NCI-H748 (cell line): ENCODE results near the gene SSX4B.
"Not testable (repeated sequence)": the region's sequence is repeated elsewhere in the genome, so short reads cannot be mapped to it uniquely, and the experiment has no call there.

ENCODE experiments used
- DNase-seq: peaks from one replicate; lab custom pipeline; 2025; ENCODE audit not compliant: unreplicated experiment; lab: John Stamatoyannopoulos, UW

SSX4B gene

DNA sequence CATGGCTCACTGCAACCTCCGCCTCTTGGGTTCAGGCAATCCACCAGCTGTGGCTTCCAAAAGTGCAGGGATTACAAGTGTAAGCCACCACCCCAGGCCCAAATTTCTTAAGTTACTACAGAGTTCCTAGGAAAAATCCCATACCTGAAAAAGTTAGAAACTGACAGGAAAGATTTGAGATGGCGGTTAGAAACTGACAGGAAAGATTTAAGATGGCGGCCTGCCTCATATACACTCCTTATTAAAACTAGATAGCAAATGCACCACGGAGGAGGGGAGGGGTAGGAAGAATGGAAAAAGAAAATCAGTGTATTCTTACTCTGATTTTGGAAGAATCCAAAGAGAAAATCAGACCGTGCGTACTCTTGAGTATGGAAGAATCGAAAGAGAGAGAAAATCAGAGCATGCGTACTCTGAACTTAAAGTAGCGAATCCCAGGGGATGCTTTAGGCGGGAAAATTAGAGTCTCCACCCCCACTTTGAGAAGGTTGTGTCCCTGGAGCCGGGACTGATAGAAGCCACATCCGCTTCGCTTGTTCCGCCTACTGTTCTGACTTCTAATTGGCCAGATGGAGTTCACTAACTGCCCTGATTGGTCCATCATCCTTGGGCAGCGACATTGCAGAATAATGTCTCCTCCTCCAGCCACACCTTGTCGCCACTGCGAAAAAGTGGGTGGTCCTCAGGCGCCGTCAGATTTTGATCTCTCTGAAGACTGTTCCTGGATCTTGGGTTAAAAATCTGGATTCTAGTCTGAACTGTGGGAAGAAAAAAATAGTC lies 55.3 kb downstream of the SSX4B start, which contains the start of gene SSX3:
TSS of gene SSX3 (minus strand) at position 389 of the 780 bp plus-strand sequence. CDS start 1,454 bp downstream, outside the sequence.
- not testable (repeated sequence) for DNase-seq
